Astrocyte of the spinal cord (primary cell): ENCODE results near the gene MRPL51.

ENCODE experiments used
- DNase-seq: peaks from one replicate; pipeline ENCODE4 v3.0.0; 2011; ENCODE audit warnings: low read depth, low spot score
- H3K4me3 ChIP-seq: 2 replicates; pipeline ENCODE4 v1.5.1; 2011; ENCODE audit warnings: low read depth, mild to moderate bottlenecking, low read length, moderate library complexity
- in situ Hi-C: cut with HindIII; loops from 2 replicates; pipeline ENCODE4 v1.10.0; 2017; ENCODE audit warnings: low sequenced_read_pairs
- TF ChIP-seq, protein P1 (sequence below): IDR thresholded peaks from 2 replicates; pipeline ENCODE4 v1.5.1; 2012; ENCODE audit warnings: low read depth, mild to moderate bottlenecking, low read length, inconsistent platforms

MRPL51 gene

DNA sequence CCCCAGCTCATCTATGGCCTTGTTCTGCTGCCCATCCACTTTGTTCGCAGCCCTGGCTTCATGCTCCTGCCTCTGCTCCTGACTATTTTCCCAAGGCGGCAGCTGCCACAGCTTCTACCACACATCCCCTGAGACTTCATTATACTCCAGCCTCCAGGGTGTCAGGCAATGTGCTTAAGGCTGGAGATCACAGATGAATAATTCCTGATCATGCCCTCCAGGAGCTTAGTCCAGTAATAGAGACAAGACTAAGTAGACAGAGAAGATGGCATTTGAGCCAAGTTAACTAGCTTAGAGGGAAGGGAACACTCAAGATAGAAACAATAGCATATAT, 34.1 kb downstream of the MRPL51 start:
- TF ChIP-seq, protein P1, sequence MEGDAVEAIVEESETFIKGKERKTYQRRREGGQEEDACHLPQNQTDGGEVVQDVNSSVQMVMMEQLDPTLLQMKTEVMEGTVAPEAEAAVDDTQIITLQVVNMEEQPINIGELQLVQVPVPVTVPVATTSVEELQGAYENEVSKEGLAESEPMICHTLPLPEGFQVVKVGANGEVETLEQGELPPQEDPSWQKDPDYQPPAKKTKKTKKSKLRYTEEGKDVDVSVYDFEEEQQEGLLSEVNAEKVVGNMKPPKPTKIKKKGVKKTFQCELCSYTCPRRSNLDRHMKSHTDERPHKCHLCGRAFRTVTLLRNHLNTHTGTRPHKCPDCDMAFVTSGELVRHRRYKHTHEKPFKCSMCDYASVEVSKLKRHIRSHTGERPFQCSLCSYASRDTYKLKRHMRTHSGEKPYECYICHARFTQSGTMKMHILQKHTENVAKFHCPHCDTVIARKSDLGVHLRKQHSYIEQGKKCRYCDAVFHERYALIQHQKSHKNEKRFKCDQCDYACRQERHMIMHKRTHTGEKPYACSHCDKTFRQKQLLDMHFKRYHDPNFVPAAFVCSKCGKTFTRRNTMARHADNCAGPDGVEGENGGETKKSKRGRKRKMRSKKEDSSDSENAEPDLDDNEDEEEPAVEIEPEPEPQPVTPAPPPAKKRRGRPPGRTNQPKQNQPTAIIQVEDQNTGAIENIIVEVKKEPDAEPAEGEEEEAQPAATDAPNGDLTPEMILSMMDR: no peak
- DNase-seq: no peak
- in situ Hi-C loops: loop anchor here (25.0 kb wide), 1 partner anchor 147 kb away; the partner anchor contains the start of gene PLEKHG6
- H3K4me3 ChIP-seq: no peak overlapping the region

DNA sequence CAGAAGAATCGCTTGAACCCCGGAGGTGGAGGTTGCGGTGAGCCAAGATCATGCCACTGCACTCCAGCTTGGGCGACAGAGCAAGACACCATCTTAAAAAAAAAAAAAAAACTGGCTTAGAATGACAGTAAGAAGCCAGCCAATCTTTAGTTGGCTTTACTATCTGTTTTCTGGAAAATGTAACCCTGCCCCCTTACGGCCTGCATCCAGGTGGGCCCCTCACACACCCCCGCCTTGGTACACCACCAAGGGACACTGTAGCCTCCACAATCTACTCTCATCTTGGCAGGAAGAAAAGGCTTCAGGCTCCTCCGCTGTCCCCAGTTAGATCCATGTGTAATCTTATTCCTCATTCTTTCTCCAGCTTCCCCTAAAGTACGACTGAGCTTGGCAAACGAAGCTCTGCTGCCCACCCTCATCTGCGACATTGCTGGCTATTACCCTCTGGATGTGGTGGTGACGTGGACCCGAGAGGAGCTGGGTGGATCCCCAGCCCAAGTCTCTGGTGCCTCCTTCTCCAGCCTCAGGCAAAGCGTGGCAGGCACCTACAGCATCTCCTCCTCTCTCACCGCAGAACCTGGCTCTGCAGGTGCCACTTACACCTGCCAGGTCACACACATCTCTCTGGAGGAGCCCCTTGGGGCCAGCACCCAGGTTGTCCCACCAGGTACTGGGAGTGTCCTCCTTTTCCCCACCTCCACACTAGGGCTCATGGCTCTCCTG, 34.6 kb downstream of the MRPL51 start:
- DNase-seq: no peak
- in situ Hi-C loops: loop anchor here (25.0 kb wide), 1 partner anchor 146 kb away; the partner anchor contains the start of gene PLEKHG6
- TF ChIP-seq, protein P1: no peak
- H3K4me3 ChIP-seq: no peak overlapping the region

DNA sequence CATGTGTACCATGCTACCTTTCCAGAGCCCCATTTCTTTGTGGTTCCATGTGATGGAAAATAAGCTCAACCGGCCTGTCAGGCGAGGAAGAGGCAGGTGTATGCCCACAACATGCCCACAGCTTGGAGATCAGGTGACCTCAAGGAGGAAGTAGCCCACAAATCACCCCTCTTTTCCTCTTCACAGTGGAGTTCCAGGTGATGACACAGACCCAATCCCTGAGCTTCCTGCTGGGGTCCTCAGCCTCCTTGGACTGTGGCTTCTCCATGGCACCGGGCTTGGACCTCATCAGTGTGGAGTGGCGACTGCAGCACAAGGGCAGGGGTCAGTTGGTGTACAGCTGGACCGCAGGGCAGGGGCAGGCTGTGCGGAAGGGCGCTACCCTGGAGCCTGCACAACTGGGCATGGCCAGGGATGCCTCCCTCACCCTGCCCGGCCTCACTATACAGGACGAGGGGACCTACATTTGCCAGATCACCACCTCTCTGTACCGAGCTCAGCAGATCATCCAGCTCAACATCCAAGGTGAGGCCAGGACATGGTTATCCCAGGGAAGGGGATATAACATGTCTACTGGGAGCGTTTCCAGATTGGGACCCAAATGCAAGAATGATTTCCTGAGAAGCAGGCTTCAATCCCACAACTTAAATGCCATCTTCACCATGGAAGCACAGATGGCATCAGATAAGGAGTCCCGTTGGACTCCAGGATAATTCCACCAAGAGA, 35.7 kb downstream of the MRPL51 start:
- DNase-seq: no peak

DNA sequence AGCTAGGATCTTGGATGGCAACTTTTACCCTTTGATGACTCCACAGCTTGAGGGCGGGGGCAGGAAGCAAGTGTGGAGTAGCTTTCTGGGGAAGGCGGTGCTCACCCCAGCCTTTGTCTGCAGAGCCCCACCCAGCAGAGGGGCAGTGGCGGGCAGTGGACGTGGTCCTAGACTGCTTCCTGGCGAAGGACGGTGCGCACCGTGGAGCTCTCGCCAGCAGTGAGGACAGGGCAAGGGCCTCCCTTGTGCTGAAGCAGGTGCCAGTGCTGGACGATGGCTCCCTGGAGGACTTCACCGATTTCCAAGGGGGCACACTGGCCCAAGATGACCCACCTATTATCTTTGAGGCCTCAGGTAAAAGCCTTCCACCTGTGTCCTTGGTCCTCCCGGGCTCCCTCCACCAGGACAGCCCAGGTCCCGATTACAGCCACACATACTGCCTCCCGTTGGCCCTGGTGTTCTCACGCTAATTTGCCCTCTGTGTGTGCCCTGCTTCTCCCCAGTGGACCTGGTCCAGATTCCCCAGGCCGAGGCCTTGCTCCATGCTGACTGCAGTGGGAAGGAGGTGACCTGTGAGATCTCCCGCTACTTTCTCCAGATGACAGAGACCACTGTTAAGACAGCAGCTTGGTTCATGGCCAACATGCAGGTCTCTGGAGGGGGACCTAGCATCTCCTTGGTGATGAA, 40.0 kb downstream of the MRPL51 start:
- no peak for DNase-seq
- no peak overlapping the region for H3K4me3 ChIP-seq
- TF ChIP-seq, protein P1: no peak
- in situ Hi-C loops: loop anchor here (25.0 kb wide), 1 partner anchor 141 kb away; the partner anchor contains the start of gene PLEKHG6

More for the DNA sequence above, 35.7 kb downstream of the MRPL51 start:
- H3K4me3 ChIP-seq: no peak overlapping the region
- in situ Hi-C loops: loop anchor here (25.0 kb wide), 1 partner anchor 145 kb away; the partner anchor contains the start of gene PLEKHG6
- TF ChIP-seq, protein P1: no peak

DNA sequence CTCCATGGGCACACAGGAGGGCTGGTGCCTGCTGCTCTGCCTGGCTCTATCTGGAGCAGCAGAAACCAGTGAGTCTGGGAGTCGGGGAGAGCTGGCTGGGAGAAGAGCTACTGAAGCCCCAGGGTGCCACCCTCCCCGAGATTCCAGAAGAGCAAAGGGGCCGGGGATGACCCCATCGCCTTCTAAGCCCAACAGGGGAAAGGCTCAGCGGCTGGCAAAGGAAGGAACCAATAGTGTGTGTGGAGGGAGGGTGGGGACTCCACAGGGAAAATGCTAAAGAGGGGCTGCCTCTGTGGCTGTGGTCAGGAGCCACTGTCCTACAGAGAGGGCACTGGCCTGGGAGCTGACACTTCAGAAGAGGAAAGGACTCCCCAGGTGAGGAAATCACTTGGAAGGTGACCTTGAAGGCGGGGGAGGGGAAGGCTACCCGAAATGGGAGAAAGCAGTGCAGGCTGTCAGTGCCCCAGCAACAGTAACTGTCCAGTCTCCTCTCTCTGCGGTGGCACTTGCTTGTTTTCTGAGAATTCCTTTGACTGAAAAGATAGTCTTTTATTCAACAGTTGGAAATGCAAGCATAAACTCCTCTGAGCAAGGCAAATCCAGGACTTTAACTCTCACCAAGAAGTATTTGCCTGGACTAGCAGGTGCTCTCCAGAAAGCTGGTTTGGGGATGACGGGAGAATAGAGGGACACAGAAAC, 40.7 kb downstream of the MRPL51 start:
- DNase-seq: no peak
- in situ Hi-C loops: loop anchor here (25.0 kb wide), 1 partner anchor 140 kb away; the partner anchor contains the start of gene PLEKHG6
- peak overlapping the region; percentile 54 for H3K4me3 ChIP-seq
- TF ChIP-seq, protein P1: no peak
